ACC112 (cell line): ENCODE measurements around the gene OR2A5.

Source experiments
- H2AFZ ChIP-seq: fragments of 200-600 bp; sonication (generic); one replicate; pipeline ENCODE4 v1.6.0; 2017; ENCODE audit warnings: antibody characterized with exemption, low read length; ENCODE audit not compliant: unreplicated experiment
- H3K27ac ChIP-seq: fragments of 200-600 bp; sonication (generic); 2 replicates; pipeline ENCODE4 v1.5.1; 2014; ENCODE audit warnings: low read depth, mild to moderate bottlenecking, antibody characterized with exemption, low read length, moderate library complexity
- H3K27me3 ChIP-seq: fragments of 200-600 bp; sonication (generic); 2 replicates; pipeline ENCODE4 v1.6.1; 2014; ENCODE audit warnings: mild to moderate bottlenecking, antibody characterized with exemption, low read length, moderate library complexity, mixed read lengths; ENCODE audit not compliant: insufficient read depth
- H3K36me3 ChIP-seq: fragments of 200-600 bp; sonication (generic); 2 replicates; pipeline ENCODE4 v1.6.1; 2016; ENCODE audit warnings: mild to moderate bottlenecking, antibody characterized with exemption, low read length, moderate library complexity, mixed read lengths; ENCODE audit not compliant: insufficient read depth
- H3K4me1 ChIP-seq: fragments of 200-600 bp; sonication (generic); one replicate; pipeline ENCODE4 v1.6.1; 2016; ENCODE audit warnings: low read length, mixed read lengths; ENCODE audit not compliant: insufficient read depth, unreplicated experiment, control insufficient read depth
- H3K4me3 ChIP-seq: fragments of 200-600 bp; sonication (generic); 2 replicates; pipeline ENCODE4 v1.5.1; 2014; ENCODE audit warnings: mild to moderate bottlenecking, low read depth, low read length
- H3K79me2 ChIP-seq: fragments of 200-600 bp; sonication (generic); one replicate; pipeline ENCODE4 v1.6.0; 2016; ENCODE audit warnings: low read length; ENCODE audit not compliant: control insufficient read depth, unreplicated experiment, insufficient read depth

Gene OR2A5

GRCh38 chr7:144069953-144070352, 21.2 kb downstream of the OR2A5 start:
- peaks cover 18% of the 10 kb centered on the region; the same call in 1 of the 2 replicates for H3K27me3 ChIP-seq
- no peak overlapping the region for H3K4me3 ChIP-seq
- no peaks in the 10 kb centered on the region for H3K4me1 ChIP-seq
- H3K36me3 ChIP-seq, result no peaks in the 10 kb centered on the region
- H3K27ac ChIP-seq, result no peak overlapping the region
- H2AFZ ChIP-seq, result no peak overlapping the region
- no peaks in the 10 kb centered on the region for H3K79me2 ChIP-seq

DNA sequence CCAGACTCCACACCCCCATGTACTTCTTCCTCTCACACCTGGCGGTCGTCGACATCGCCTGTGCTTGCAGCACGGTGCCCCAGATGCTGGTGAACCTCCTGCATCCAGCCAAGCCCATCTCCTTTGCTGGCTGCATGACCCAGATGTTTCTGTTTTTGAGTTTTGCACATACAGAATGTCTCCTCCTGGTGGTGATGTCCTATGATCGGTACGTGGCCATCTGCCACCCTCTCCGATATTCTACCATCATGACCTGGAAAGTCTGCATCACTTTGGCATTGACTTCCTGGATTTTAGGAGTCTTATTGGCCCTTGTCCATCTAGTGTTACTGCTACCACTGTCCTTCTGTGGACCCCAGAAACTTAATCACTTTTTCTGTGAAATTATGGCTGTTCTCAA, 25.6 kb downstream of the OR2A5 start:
- Histone ChIP-seq H3K79me2 (no peaks in the 10 kb centered on the region), H3K4me1 (no peaks in the 10 kb centered on the region), H3K27me3 (peaks cover 7% of the 10 kb centered on the region; the same call in 1 of the 2 replicates), H3K4me3 (no peak overlapping the region), H3K27ac (no peak overlapping the region), H3K36me3 (no peaks in the 10 kb centered on the region), H2AFZ (no peak overlapping the region)

GRCh38 chr7:144085978-144086377, 37.2 kb downstream of the OR2A5 start, which contains the start of gene OR2A12:
Gene OR2A12 (plus strand): TSS chr7:144086278. CDS start chr7:144095108, 8,830 bp downstream.
- no peaks in the 10 kb centered on the region for H3K4me1 ChIP-seq

GRCh38 chr7:144086730-144087129, 38.0 kb downstream of the OR2A5 start:
- Histone ChIP-seq H3K27ac (no peak overlapping the region), H3K79me2 (no peaks in the 10 kb centered on the region), H3K4me1 (no peaks in the 10 kb centered on the region), H3K27me3 (no peaks in the 10 kb centered on the region), H3K36me3 (no peaks in the 10 kb centered on the region), H3K4me3 (no peak overlapping the region), H2AFZ (no peak overlapping the region)

More at GRCh38 chr7:144085978-144086377, 37.2 kb downstream of the OR2A5 start, which contains the start of gene OR2A12:
- no peak within 1 kb of the TSS for H2AFZ ChIP-seq
- H3K4me3 ChIP-seq, result no peak within 1 kb of the TSS
- H3K79me2 ChIP-seq, result no peaks in the 10 kb centered on the region
- H3K36me3 ChIP-seq, result no peaks in the 10 kb centered on the region
- no peak within 1 kb of the TSS for H3K27ac ChIP-seq
- H3K27me3 ChIP-seq, result no peaks in the 10 kb centered on the region

GRCh38 chr7:144087230-144087629, 38.5 kb downstream of the OR2A5 start:
- no peaks in the 10 kb centered on the region for H3K79me2 ChIP-seq
- H2AFZ ChIP-seq, result no peak overlapping the region
- H3K27me3 ChIP-seq, result no peaks in the 10 kb centered on the region

DNA sequence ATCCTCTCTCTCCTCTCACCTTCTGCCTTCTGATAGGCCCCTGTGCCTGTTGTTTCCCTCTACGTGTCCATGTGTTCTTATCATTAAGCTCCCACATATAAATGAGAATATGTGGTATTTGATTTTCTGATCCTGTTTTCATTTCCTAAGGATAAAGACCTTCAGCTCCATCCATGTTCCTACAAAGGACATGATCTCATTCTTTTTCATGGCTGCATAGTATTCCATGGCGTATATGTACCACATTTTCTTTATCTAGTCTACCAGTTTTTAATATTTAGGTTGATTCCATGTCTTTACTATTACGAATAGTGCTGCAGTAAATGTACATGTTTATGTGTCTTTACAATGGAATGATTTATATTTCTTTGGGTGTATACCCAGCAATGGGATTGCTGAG, 41.9 kb downstream of the OR2A5 start:
- Histone ChIP-seq H3K27me3 (no peaks in the 10 kb centered on the region), H3K27ac (no peak overlapping the region), H2AFZ (no peak overlapping the region), H3K4me1 (no peaks in the 10 kb centered on the region), H3K4me3 (no peak overlapping the region), H3K36me3 (no peaks in the 10 kb centered on the region), H3K79me2 (no peaks in the 10 kb centered on the region)

More at GRCh38 chr7:144087230-144087629, 38.5 kb downstream of the OR2A5 start:
- Histone ChIP-seq H3K4me1 (no peaks in the 10 kb centered on the region), H3K4me3 (no peak overlapping the region), H3K36me3 (no peaks in the 10 kb centered on the region), H3K27ac (no peak overlapping the region)

- H3K4me1 ChIP-seq, result no peaks in the 10 kb centered on the region
- no peak overlapping the region for H2AFZ ChIP-seq
- no peak overlapping the region for H3K27ac ChIP-seq
- H3K36me3 ChIP-seq, result no peaks in the 10 kb centered on the region
- no peaks in the 10 kb centered on the region for H3K79me2 ChIP-seq
- no peaks in the 10 kb centered on the region for H3K27me3 ChIP-seq
- H3K4me3 ChIP-seq, result no peak overlapping the region
Measured at GRCh38 chr7:144098776-144099175, 50.0 kb downstream of the OR2A5 start.

GRCh38 chr7:144100607-144101006, 51.9 kb downstream of the OR2A5 start:
- Histone ChIP-seq H3K36me3 (no peaks in the 10 kb centered on the region), H3K4me3 (no peak overlapping the region), H3K27ac (no peak overlapping the region), H3K4me1 (no peaks in the 10 kb centered on the region), H2AFZ (no peak overlapping the region), H3K27me3 (no peaks in the 10 kb centered on the region), H3K79me2 (no peaks in the 10 kb centered on the region)

GRCh38 chr7:144102041-144102440, 53.3 kb downstream of the OR2A5 start:
- H3K27ac ChIP-seq, result no peak overlapping the region
- no peaks in the 10 kb centered on the region for H3K4me1 ChIP-seq
- H2AFZ ChIP-seq, result no peak overlapping the region
- no peak overlapping the region for H3K4me3 ChIP-seq
- H3K79me2 ChIP-seq, result no peaks in the 10 kb centered on the region
- no peaks in the 10 kb centered on the region for H3K36me3 ChIP-seq
- no peaks in the 10 kb centered on the region for H3K27me3 ChIP-seq

GRCh38 chr7:144105211-144105610, 56.5 kb downstream of the OR2A5 start:
- H3K27me3 ChIP-seq, result no peaks in the 10 kb centered on the region
- H3K36me3 ChIP-seq, result no peaks in the 10 kb centered on the region
- H2AFZ ChIP-seq, result no peak overlapping the region
- no peaks in the 10 kb centered on the region for H3K4me1 ChIP-seq
- no peak overlapping the region for H3K4me3 ChIP-seq
- H3K79me2 ChIP-seq, result no peaks in the 10 kb centered on the region
- H3K27ac ChIP-seq, result no peak overlapping the region
